Fibroblast of skin of back (primary cell): ENCODE results near the gene DMXL2.
"Not testable (repeated sequence)": the region's sequence is repeated elsewhere in the genome, so short reads cannot be mapped to it uniquely, and the experiment has no call there.

ENCODE experiments used
- DNase-seq: peaks from one replicate; pipeline ENCODE4 v3.0.0-alpha.2; 2013

DMXL2 gene

GRCh38 chr15:51575775-51576174 is 46.8 kb downstream of the DMXL2 start:
- no peak for DNase-seq

- DNase-seq = not testable (repeated sequence)
Observed at GRCh38 chr15:51573352-51573751, 49.2 kb downstream of the DMXL2 start.

GRCh38 chr15:51568939-51569784 is 53.4 kb downstream of the DMXL2 start:
- DNase-seq = peak; percentile 6

- no peak for DNase-seq
Observed at GRCh38 chr15:51561271-51561670, 61.3 kb downstream of the DMXL2 start.

GRCh38 chr15:51558876-51559275 is 63.7 kb downstream of the DMXL2 start:
- DNase-seq = no peak

GRCh38 chr15:51558411-51558810 is 64.2 kb downstream of the DMXL2 start:
- no peak for DNase-seq

- DNase-seq = no peak
Observed at GRCh38 chr15:51550841-51551240, 71.7 kb downstream of the DMXL2 start.

GRCh38 chr15:51547656-51548055 is 74.9 kb downstream of the DMXL2 start:
- no peak for DNase-seq

GRCh38 chr15:51536965-51537574 is 85.5 kb downstream of the DMXL2 start:
- peak; percentile 6 for DNase-seq

- DNase-seq = peak; percentile 1
Observed at GRCh38 chr15:51533672-51534398, 88.7 kb downstream of the DMXL2 start.

GRCh38 chr15:51526955-51527354 is 95.6 kb downstream of the DMXL2 start:
- DNase-seq = no peak

- DNase-seq = no peak
Observed at GRCh38 chr15:51524376-51524775, 98.2 kb downstream of the DMXL2 start.

- DNase-seq = no peak
Observed at GRCh38 chr15:51516291-51516690, 106.3 kb downstream of the DMXL2 start.

- no peak for DNase-seq
Observed at GRCh38 chr15:51505251-51505650, 117.3 kb downstream of the DMXL2 start.

GRCh38 chr15:51503003-51503402 is 119.6 kb downstream of the DMXL2 start:
- DNase-seq = no peak

GRCh38 chr15:51499379-51499976 is 123.1 kb downstream of the DMXL2 start:
- DNase-seq = peak; percentile 45

GRCh38 chr15:51497806-51498205 is 124.8 kb downstream of the DMXL2 start:
- DNase-seq = peak; percentile 26

GRCh38 chr15:51496246-51496645 is 126.3 kb downstream of the DMXL2 start:
- DNase-seq = no peak

GRCh38 chr15:51494411-51495314 is 127.9 kb downstream of the DMXL2 start:
- DNase-seq = peak; percentile 71

GRCh38 chr15:51493892-51494291 is 128.7 kb downstream of the DMXL2 start:
- DNase-seq = no peak

GRCh38 chr15:51492528-51492927 is 130.0 kb downstream of the DMXL2 start:
- no peak for DNase-seq

GRCh38 chr15:51491941-51492340 is 130.6 kb downstream of the DMXL2 start:
- no peak for DNase-seq
